NOMO-1 (cell line): ENCODE results near the gene MOV10L1.
"Not testable (repeated sequence)": the region's sequence is repeated elsewhere in the genome, so short reads cannot be mapped to it uniquely, and the experiment has no call there.

Experiments used
- DNase-seq, 2 experiments: peaks; one replicate each; lab custom pipeline; 2025; ENCODE audit not compliant: unreplicated experiment in 2 of 2; lab: John Stamatoyannopoulos, UW

MOV10L1 gene

GRCh38 chr22:50131894-50132293 lies 42.1 kb downstream of the MOV10L1 start:
- DNase-seq, result no peak

GRCh38 chr22:50134481-50134880 lies 44.7 kb downstream of the MOV10L1 start:
- DNase-seq, result no peak

GRCh38 chr22:50136581-50137015 lies 46.8 kb downstream of the MOV10L1 start:
- DNase-seq, result no peak

GRCh38 chr22:50137277-50137676 lies 47.5 kb downstream of the MOV10L1 start:
- DNase-seq, result not testable (repeated sequence)

GRCh38 chr22:50138041-50138440 lies 48.2 kb downstream of the MOV10L1 start:
- no peak for DNase-seq

- DNase-seq, result no peak
Observed at GRCh38 chr22:50138988-50139387, 49.2 kb downstream of the MOV10L1 start.

- DNase-seq, result no peak
Observed at GRCh38 chr22:50139843-50140415, 50.1 kb downstream of the MOV10L1 start.

GRCh38 chr22:50140615-50141014 lies 50.8 kb downstream of the MOV10L1 start:
- DNase-seq, result no peak

- DNase-seq, result no peak
Observed at GRCh38 chr22:50141462-50141861, 51.7 kb downstream of the MOV10L1 start.

- DNase-seq, result no peak
Observed at GRCh38 chr22:50141891-50142363, 52.1 kb downstream of the MOV10L1 start.

GRCh38 chr22:50143096-50143495 lies 53.3 kb downstream of the MOV10L1 start:
- peak in 1 of 2 experiments; percentile 66 for DNase-seq

GRCh38 chr22:50144005-50144614 lies 54.3 kb downstream of the MOV10L1 start:
- DNase-seq, result no peak

- no peak for DNase-seq
Observed at GRCh38 chr22:50145721-50146438, 56.1 kb downstream of the MOV10L1 start.

GRCh38 chr22:50146439-50147238 lies 56.8 kb downstream of the MOV10L1 start:
- DNase-seq, result peak; percentile 65 to 82

GRCh38 chr22:50147258-50148165 lies 57.7 kb downstream of the MOV10L1 start:
- peak; percentile 17 to 58 for DNase-seq

GRCh38 chr22:50148166-50148500 lies 58.3 kb downstream of the MOV10L1 start:
- peak in 1 of 2 experiments; percentile 3 for DNase-seq

GRCh38 chr22:50148991-50149721 lies 59.4 kb downstream of the MOV10L1 start:
- DNase-seq, result peak; percentile 71 to 83

- no peak for DNase-seq
Observed at GRCh38 chr22:50150161-50151129, 60.6 kb downstream of the MOV10L1 start.
